RCC 7860 (cell line): ENCODE data around the gene GPR18.
"Not testable (repeated sequence)": the region's sequence is repeated elsewhere in the genome, so short reads cannot be mapped to it uniquely, and the experiment has no call there.

Experiments
- DNase-seq: peaks from one replicate; pipeline ENCODE4 v3.0.0-alpha.2; 2015; ENCODE audit warnings: low spot score
- FAIRE-seq: peaks from 2 replicates; lab custom pipeline; 2012; peaks lifted over from hg19 to GRCh38; lab: Jason Lieb, UNC

GPR18 gene

DNA sequence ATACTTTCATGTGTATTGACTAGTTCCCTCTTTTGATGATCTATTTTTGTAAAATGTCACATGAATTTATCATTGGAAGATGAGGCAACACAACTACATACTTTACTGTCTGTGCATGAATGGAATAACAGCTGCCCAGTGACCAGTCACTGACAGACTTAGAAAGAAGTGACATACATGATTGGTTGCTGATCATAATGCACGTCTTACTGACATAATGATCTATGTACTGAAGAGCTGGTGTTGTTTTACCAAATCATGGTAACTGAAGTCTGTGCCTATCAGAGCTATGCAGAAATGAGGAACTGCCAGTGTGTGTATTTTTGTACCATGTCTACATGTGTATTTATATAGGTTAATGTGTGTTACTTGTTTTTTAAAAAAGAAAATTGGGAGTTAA is 26.5 kb downstream of the GPR18 start:
- DNase-seq (no peak), FAIRE-seq (no peak)

DNA sequence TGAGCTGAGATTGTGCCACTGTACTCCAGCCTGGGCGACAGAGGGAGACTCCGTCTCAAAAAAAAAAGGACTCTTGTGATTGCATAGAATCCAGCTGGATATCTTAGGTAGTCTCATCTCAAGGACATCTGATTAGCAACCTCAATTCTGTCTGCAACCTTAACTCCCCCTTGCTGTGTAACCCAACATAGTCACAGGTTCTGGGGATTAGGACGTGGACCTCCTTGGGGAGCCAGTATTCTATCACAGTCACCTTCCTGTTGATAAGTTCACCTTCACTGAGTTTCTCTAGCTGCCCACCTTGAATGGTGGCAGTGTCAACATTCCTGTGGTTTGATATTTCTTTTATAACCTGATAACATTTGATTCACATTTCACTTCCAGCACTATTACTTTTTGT is 27.2 kb downstream of the GPR18 start:
- FAIRE-seq (no peak), DNase-seq (no peak)

DNA sequence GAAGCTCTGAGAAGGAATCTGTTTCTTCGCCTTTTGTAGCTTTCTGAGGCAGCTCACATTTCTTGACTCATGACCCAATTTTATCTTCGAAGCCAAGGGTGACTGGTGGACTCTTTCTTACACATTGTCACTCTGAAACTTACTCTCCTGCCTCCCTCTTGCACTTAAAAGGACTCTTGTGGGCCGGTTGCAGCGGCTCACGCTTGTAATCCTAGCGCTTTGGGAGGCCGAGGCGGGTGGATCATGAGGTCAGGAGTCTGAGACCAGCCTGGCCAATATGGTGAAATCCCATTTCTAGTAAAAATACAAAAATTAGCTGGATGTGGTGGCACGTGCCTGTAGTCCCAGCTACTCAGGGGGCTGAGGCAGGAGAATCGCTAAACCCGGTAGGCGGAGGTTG is 27.6 kb downstream of the GPR18 start:
- not testable (repeated sequence) for FAIRE-seq

DNA sequence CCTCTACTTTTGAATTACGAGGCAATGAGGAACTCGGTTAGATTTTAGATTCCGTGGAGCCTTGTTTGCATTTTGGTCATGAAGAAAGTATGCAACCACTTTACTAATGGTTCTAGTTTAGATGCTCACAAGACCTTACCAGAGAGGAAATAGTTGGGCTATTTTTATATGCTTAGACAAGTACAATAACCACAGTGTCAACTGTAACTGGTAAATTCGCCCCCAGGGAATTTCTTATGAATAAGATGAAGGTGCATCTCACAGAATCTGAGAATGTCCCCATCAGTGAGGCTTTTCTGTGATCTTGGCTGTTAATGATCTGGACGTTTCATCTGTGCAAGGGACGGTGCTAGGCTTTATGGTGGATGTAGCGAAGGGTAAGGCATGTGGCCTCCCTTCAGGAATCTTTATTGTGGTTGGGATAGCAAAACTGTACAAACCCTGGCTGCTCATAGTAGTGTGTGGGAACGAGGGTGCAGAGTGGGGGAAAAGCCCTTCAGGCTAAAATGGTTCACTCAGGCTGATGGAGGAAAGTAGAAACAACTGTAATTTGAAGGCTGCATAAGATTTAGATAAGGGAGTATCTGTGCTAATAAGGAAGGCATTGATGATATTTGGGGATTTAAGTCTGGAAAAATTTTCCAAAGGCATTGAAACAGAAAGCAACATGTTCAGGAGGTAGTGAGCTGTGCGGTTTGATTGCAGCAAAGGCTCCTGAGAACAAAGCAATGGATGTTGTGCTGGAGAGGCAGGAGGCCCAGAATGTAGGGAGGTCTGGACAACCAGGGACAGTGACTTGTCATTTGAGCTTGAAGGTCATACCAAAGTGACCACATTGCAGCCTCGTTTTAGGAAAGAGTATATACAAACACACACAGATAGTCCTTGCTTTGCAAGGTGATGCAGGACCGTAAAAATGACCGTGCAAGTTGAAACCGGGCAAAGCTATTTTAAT is 29.2 kb downstream of the GPR18 start:
- no peak for FAIRE-seq
- DNase-seq = peak; percentile 45

More for the DNA sequence above, 27.6 kb downstream of the GPR18 start:
- DNase-seq = not testable (repeated sequence)

DNA sequence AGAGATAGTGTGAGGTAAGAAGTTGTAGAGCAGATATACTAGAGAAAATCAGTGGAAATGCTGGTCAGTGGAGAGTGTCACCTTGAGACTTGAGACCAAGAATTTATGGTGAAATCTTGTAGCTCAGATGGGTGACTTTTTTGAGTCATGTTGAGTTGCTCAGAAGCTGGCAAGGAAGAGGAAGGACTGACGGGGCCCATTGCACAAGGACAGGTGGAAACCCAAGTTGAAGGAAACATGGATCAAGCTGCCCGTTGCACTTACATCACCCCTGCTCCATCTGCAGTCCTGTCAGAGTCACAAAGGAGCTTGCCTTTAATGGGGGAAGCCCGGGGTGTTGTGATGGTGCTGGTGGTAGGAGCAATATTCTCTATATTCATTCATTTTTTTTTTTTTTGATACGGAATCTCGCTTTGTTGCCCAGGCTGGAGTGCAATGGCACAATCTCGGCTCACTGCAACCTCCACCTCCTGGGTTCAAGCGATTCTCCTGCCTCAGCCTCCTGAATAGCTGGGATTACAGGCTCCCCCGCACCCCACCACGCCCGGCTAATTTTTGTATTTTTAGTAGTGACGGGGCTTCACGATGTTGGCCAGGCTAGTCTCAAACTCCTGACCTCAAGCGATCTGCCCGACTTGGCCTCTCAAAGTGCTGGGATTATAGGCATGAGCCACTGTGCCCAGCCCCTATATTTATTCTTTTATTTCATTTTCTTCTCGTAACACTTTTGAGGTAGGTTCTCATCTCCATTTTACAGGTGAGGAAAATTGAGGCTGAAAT is 30.1 kb downstream of the GPR18 start:
- no peak for FAIRE-seq
- DNase-seq = no peak

DNA sequence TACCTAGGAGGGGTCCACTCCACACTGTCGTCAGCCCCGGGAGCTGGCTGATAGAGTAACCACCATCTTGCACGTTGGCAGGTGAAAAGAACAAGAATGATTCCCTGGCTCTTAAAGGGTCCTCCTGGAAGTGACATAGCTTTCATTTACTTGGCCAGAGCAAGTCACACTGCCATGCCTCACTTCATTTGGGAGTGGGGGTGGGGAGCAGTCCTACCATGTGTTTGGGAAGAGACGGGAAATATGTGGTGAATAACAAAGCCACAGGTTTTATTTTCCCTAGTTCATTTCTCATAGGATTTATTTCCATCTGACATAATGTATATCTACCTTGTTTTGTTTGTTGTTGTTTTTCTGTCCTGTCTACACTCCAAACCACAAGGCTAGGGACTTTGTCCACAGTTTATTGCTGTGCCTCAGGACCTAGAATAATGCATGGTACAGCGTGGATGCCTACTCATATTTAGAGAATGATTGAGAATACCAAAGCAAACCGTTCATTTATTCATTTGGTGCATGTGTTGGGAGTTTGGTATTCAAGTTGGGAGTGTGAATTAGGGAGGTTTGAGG is 30.8 kb downstream of the GPR18 start:
- DNase-seq (no peak), FAIRE-seq (no peak)

DNA sequence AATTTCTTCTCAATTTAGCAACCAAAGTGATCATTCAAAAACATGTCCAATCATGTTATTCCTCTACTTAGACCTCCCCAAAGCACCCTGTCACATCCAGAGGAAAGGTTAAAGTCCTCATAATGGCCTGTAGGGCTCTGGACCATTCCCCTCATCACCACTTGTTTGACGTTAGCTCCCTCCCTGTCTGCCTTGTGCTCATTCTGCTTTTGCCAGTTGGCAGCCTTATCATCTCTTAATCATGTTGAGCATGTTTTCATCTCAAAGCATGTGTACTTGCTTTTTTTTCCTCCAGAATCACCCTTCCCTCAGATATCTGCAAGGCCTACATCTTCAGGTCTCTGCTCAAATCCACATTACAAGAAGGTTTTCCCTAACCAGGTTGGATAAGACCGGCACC is 31.7 kb downstream of the GPR18 start:
- FAIRE-seq (no peak), DNase-seq (no peak)

DNA sequence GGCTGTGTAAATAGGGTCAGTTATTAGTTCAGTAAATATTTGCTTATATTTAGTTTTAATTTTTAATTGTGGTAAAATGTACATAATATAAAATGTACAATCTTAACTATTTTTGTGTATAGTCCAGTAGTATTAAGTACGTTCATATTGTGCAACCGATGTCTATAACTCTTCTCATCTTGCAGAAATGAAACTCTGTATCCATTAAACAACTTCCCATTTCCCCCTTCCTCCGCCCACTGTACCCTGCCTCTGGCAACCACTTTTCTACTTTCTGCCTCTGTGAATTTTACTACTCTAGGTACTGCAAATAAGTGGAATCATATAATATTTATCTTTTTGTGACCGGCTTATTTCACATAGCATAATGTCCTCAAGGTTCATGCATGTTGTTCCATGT is 33.1 kb downstream of the GPR18 start:
- no peak for FAIRE-seq

DNA sequence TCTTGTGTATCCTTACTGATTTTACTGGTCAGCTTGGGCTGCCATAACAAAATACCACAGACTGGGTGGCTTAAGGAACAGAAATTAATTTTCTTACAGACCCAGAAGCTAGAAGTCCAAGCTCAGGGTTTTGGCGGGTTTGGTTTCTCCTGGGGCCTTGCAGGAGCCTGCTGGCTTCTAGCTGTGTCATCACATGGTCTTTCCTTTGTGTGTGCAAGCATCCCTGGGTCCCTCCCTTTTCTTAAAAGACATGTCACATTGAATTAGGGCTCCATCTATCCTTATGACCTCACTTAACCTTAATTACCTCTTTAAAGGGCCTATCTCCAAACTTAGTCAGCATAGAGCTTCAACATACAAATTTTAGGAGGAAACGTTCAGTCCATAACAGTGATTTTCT is 34.2 kb downstream of the GPR18 start:
- FAIRE-seq = no peak
- DNase-seq = no peak

More for the DNA sequence above, 33.1 kb downstream of the GPR18 start:
- no peak for DNase-seq

DNA sequence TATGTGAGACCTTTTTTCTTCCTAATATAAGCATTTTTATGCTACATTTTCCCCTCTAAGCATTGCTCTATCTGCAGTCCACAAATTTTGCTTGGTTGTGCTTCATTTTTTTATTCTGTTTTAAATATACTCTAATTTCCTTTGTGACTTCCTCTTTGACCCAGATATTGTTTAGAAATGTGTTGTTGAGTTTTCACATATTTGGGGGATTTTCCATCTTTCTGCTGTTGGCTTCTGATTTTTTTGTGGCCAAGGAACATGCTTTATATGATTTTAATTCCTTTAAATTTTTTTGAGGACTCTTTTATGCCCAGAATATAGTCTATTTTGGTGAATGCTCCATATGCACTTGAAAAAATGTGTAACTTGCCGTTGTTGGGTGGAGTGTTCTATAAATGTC is 34.6 kb downstream of the GPR18 start:
- no peak for DNase-seq
- FAIRE-seq = no peak

DNA sequence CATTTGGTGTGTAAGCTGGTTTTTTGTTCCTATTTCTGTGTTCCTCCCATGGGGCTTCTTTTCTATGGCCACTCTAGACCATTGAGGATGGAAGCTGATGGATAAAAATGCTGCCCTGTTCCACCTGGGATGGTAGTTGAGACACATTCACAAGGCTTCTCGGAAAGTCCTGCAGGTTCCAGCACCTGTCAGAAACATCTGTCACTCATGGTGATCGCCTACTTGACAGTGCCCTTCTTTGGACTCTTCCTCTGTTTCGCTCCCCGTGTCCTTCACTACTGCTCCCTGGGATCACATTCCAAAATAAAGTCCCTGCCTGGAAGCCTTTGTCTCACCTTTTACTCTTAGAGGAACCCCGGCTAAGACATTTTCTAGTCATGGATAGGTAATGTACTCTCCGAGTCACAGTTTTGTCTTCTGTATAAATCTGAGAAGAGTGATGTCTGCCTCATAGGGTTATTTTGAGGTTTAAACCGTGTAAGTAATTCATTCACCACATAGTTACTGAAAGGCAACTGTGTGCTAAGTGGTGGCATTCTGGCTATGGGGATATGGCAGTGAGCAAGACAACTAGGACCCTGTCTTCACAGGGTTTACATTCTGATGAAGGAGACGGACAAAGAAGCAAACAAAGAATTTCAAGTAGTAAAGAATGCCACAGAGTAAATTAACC is 36.5 kb downstream of the GPR18 start:
- DNase-seq (no peak), FAIRE-seq (no peak)

DNA sequence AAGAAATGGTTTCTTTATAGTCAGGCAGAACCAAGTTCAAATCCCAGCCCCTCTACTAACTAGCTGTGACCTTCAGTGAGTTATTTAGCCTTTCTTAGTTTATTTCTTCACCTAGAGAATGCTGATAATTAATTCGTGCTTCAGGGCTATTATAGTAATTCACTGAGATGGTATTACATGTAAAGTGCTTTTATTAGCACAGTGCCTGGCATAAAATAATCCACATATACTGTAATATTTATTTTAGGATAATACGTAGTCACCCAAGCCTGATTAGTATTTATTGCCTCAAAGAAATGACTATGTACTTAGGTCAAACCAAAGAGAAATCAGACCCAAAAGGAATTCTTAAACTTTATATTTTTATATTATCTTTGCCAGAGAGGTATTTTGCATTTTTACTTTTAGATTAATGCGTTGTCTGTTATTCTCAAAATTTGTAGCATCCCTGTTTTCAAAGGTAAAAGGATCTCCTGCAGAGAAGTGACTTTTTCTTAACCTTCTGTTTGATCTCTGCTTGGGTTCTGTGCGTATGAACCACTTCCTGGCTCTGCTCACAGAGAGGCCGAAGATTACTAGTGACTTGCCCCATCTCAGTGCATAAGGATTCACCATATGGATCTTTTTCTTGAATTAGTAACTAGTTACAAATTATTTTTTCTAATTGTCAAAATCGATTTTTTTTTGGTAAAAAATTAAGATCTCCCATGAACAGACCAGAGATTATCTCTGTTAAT is 37.8 kb downstream of the GPR18 start:
- DNase-seq = no peak

DNA sequence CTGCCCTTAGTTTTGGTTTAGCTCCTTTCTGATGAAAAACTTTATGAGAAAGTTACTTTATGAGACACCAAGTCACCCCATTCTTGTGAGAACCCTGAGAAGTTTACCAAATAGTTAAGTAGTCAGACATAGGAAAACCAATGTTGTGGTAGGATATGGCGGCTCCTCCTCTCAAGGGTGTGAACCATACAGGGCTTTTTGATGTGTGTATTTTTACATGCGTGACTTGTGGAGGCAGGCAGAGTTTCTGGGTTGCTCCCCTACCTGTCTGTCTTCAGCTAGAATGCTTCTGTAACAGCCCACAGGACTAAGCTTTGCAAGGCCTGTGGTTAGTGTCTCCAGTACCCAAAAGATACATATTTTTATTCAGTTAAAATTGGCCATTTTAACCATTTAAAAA is 39.2 kb downstream of the GPR18 start:
- no peak for FAIRE-seq
- DNase-seq = no peak

More for the DNA sequence above, 37.8 kb downstream of the GPR18 start:
- FAIRE-seq = no peak

DNA sequence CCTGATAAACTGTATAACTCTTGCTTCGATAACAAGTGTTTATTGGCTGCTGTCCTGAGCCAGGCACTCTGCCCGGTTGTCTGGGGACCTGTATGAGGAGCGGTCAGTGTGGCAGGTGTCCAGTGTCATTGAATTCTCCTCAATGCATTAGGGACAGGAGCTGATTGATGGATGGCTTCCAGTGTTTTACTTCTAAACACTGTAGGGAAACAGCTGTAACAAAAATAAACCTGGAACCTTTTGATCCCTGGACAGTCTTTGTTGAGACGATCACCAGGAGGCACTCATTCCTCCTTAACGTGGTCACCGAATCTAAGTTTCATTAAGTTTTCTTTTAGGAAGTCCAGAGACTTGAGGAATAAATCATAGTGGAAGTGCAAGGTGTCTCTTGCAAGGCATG is 39.6 kb downstream of the GPR18 start:
- no peak for DNase-seq
- no peak for FAIRE-seq

DNA sequence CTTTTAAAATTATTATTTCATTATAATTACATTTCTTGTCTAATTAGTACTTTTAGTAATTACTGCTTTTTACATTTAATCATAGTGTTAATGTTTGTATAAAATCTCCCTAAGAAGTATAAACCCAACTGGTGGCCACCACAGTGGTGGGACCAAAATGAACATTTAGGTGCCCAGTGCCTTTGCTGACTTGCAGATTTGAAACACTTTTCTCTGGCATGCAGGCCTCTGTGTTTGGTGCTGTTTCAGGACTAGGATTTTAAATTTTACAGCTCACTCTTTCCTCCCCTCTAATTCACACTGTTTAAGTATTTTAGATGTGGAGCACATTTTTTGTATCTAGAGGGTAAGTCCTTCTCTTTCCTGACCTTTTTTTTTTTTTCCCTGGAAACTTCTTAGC is 40.1 kb downstream of the GPR18 start:
- DNase-seq (no peak), FAIRE-seq (no peak)

DNA sequence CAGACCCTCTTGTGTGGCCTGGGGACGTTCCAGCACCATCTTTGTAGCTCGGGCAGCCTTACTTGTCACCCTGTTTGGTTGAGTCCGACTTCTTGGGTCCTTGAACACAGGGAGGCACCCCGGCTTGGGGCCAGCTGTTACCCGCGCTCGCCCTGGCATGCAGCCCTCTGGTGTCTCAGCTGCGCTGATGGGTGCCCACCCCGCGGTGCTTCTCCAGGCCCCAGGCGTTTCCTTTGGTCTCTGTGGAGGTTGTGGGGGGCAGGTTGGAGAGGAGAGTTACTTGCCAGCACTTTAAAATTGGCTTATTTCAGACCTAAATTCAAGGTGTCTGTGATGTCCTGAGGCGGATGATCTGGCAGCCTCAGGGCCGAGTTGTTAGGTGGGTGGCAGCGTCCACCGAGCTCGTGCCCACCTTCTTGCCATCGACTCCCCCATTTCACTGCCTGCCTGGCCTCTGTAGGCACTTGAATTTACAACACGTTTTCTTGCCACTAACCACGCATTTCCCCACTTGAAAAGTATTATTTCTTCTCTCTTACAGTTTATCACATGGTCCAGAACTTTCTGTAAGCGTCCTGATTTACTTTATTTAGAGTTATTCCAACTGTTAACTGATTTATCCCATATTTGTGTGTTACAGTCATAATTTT is 40.6 kb downstream of the GPR18 start:
- FAIRE-seq (no peak), DNase-seq (no peak)

DNA sequence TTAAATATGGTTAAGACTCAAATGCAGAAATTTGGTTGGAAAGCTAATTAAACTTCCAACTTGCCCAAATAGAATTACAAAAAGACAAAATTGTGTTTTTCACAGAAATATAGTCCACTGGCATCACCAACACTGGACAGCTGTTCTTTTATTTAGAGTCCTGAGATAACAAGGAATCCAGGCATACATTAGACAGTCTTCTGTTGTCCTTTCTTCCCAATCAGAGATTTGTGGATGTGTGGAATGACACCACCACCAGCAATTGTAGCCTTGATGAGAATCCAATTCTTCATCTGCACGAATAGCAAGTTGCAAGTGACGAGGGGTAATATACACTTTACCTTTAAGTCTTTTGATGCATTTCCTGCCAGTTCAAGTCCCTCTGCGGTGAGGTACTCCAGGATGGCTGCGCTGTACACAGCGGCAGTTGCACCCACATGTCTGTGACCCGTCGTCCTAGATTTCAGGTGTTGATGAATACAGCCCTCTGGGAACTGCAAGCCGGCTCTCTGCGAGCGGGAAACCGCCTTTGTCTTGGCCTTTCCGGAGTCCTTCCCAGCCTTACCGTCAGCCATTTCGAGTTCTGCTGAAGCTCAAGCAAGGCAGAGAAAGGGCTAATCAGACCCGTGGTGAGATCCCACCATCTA is 42.9 kb downstream of the GPR18 start:
- DNase-seq (no peak), FAIRE-seq (no peak)

DNA sequence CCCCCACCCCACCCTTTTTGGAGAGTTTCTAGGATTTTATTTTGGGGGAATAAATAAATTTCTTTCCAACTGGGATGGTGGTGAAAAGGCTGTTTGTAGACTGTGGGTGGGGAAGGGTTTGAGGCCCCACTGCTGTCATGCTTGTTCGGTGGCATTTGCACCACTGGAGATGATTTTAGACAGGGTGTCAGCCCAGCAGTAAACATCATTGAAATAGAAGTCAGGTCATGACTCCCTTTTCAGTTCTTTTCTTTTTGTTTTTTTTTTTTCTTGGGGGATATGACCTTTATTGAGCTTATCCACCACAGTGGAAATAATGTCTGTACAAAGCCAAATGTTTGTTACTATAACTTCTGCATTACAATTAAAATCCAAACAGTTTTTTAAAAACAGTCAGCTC is 43.4 kb downstream of the GPR18 start:
- FAIRE-seq = no peak

DNA sequence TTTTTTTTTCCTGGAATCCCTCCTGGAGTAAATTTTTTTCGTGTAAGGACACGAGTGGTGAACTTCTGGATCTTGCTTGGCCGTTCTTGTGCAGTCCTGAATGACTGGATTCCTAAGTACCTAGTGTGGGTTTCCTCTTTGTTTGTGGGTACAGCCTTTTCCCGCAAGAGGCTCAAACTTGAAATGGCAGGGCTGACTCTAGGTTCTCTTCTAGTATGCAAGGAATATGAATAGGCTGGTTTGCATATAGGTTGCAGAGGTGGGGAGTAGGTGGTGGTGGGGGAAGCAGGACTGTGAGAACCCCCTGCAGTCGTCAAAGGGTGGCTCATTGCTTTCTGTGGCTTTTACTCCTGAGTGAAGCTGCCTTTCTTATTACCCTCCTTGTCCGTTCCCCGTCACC is 43.9 kb downstream of the GPR18 start:
- DNase-seq (no peak), FAIRE-seq (no peak)

More for the DNA sequence above, 43.4 kb downstream of the GPR18 start:
- DNase-seq = no peak
